Fibroblast of skin of left biceps (primary cell): Measurements from ENCODE around the gene INAVA.

Experiments
- DNase-seq, 2 experiments: peaks; one replicate each; pipeline ENCODE4 v3.0.0-alpha.2; 2013; ENCODE audit warnings: low read depth in 2 of 2

INAVA gene, protein sequence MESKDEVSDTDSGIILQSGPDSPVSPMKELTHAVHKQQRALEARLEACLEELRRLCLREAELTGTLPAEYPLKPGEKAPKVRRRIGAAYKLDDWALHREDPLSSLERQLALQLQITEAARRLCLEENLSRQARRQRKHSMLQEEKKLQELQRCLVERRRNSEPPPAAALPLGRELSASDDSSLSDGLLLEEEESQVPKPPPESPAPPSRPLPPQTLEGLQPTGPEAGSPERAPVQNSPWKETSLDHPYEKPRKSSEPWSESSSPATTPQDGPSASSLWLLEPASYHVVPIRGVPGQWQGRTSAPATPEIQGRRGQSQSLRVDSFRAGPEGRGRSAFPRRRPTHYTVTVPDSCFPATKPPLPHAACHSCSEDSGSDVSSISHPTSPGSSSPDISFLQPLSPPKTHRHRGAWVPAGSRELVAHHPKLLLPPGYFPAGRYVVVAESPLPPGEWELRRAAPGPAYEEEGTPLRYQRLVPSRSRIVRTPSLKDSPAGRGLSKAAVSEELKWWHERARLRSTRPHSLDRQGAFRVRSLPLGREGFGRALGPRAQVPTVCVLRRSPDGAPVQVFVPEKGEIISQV

DNA sequence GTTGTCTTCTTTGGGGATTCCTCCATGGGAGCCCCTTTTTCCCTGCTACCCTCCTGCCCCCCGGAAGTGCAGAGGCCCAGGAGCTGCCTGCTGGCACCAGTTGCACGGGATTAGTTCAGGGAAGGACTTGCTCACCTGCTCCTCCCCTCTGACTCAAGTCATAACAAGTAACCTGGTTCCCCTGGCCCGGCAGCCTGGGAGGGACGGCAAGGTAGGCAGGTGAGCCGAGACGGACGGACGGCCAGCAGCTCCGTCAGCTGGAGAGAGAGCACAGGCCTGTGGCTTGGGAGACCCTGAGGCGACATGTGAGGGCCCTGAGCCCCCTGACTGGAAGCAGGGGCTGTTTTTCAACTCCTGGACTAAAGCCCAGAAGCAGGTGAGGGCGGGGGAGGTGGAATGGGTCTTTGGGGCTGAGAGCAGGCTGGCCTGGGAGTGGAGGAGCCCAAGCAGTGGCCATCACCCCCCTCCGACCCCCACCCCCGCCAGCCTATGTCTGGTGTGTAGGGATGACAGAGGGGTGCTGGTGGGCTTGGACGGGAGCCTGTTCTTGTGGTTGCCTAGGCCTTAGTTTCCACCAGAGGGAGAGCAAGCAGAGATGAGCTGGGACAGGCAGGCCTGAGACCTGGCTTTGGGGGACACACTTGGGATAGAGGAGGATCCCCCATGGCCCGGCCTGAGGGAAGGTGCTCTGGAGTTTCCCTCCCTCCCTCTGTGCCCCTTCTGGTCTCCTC, at the start of gene INAVA:
TSS of gene INAVA (plus strand) at position 189 of the 731 bp plus-strand sequence. CDS start 3,501 bp downstream, outside the sequence.
- DNase-seq, result no peak

DNA sequence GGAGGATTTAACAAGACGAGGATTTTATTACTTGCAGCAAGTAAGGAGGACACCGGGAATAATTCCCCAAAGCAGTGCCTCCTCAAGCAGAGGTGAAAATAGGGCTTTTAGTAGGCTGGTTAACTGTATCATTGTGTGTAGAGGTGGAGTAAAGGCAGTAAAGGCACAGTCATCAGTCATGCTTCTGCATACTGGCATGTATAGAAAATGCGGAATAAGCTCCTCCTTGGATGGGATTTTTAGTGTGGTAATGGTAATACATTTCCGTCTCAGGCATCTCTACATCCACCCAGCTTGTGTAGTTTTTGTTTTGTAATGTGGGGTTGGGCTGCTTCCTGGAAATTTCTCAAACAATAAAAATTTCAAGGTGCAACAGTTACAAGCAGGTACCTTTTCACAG, 49.3 kb upstream of the INAVA start:
- no peak for DNase-seq

DNA sequence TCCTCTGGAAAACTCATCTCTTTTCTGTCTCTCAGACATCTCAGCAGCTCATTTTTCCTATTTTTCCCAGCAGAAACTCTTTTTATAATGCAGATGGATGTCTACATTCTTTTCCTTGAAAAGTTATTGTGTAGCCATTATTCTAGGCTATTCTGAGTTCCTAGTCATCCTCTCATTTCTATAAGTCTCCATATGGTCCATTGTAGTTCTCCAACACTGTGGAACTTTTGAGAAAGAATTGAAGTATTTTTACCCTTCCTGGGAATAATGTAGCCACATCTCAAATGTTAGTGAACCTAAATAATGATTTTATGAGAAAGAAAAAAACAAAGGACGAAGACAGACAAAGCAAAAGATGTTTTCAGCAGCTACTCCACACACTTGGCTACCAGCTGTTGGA, 48.3 kb upstream of the INAVA start:
- DNase-seq, result no peak

DNA sequence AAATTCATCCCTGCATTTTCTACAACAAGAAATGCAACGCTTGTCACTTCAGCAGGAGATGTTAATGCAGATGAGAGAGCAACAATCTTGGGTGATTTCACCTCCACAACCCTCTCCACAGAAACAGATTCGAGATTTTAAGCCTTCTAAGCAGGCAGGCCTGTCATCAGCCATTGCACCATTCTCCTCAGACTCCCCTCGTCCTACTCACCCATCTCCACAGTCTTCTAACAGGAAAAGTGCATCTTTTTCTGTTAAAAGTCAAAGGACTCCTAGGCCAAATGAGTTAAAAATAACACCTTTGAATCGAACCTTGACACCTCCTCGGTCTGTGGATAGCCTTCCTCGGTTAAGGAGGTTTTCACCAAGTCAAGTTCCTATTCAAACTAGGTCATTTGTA, 45.3 kb upstream of the INAVA start:
- DNase-seq, result no peak

GRCh38 chr1:200850554-200850953, 44.1 kb upstream of the INAVA start:
- no peak for DNase-seq

- peak in 1 of 2 experiments; percentile 56 for DNase-seq
These were observed 37.9 kb upstream of the INAVA start for GRCh38 chr1:200856716-200857357.

GRCh38 chr1:200857804-200858203, 36.9 kb upstream of the INAVA start:
- no peak for DNase-seq

GRCh38 chr1:200861937-200862647, 32.6 kb upstream of the INAVA start:
- DNase-seq, result no peak

DNA sequence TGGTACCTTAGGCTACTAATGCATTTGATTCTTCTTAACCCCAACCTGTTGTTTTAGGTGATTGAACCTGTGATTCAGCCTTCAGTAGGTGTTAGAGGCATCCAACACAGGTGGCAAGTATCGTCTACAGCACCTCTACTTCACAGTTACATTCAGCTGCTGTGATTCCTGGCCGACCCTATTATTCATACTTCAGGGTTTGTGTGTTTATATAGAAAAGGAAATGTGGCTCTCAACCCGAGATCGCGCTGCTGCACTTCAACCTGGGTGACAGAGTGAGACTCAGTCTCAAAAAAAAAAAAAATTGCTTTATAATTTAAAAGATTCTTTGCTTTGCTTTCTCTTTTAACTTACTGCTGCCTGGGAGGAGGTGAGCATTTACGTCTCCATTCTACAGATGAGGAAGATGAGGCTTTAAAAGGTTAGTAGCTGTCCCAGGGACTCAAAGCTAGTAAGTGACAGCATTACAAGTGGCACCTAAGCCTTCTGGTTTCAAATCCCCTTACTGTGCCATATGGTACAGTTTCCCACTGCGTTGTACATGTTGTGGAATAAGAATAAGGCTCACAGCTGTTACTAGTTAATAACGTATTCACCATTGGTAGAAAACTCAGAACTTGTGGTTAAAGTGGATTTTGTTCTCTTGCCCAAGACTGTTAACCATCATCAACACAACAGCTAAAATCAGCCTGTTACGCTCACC, 31.8 kb upstream of the INAVA start:
- no peak for DNase-seq

- DNase-seq, result no peak
These were observed 28.6 kb upstream of the INAVA start for GRCh38 chr1:200866116-200866515.

- no peak for DNase-seq
These were observed 28.2 kb upstream of the INAVA start for GRCh38 chr1:200866521-200866920.

GRCh38 chr1:200867018-200867811, 27.5 kb upstream of the INAVA start:
- DNase-seq, result no peak

DNA sequence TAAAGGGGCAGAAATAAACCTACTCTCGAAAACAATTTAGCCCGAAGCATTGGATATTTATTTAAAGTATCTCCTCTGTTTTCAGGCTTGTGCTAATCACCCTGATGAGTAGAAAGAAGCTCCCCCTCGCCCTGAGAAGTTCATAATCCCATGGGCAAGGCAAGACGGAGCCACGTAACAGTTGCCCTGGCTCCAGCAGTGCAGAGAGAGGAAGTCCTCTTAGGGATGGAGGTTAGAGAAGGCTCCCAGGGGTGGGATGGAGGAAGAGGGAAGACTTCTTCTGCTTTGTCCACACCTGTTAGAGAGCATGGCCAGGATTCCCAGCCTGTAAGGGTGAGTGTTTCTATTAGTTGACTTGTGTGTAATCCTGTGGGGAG, 25.3 kb upstream of the INAVA start:
- DNase-seq, result no peak

GRCh38 chr1:200869753-200870391, 24.8 kb upstream of the INAVA start:
- no peak for DNase-seq

- DNase-seq, result no peak
These were observed 22.1 kb upstream of the INAVA start, which contains the start of gene GPR25 for GRCh38 chr1:200872446-200873115. GPR25 (plus strand) TSS chr1:200872981; CDS start chr1:200873038, 57 bp downstream.

DNA sequence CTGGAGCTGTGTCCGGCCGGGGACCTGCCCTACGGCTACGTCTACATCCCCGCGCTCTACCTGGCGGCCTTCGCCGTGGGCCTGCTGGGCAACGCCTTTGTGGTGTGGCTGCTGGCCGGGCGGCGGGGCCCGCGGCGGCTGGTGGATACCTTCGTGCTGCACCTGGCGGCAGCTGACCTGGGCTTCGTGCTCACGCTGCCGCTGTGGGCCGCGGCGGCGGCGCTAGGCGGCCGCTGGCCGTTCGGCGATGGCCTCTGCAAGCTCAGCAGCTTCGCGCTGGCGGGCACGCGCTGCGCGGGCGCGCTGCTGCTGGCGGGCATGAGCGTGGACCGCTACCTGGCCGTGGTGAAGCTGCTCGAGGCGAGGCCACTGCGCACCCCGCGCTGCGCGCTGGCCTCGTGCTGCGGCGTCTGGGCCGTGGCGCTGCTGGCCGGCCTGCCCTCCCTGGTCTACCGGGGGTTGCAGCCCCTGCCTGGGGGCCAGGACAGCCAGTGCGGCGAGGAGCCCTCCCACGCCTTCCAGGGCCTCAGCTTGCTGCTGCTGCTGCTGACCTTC, 21.5 kb upstream of the INAVA start:
- no peak for DNase-seq

DNA sequence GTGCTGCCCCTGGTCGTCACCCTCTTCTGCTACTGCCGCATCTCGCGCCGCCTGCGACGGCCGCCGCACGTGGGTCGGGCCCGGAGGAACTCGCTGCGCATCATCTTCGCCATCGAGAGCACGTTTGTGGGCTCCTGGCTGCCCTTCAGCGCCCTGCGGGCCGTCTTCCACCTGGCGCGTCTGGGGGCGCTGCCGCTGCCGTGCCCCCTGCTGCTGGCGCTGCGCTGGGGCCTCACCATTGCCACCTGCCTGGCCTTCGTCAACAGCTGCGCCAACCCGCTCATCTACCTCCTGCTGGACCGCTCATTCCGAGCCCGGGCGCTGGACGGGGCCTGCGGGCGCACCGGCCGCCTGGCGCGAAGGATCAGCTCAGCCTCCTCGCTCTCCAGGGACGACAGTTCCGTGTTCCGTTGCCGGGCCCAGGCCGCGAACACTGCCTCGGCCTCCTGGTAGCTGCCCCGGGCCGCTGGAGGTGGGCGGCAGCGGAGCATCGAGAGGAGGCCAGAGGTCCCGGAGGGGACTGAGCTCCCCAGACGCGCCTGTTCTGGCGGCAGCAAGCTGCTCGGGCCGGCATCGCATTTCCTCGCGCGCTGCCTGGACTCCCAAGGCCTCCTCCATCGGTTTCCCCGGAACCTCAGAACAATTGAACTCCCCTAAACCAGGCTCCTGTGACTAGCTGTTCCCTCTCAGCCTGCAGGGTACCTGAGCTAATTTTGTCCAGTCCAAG, 20.9 kb upstream of the INAVA start:
- no peak for DNase-seq

DNA sequence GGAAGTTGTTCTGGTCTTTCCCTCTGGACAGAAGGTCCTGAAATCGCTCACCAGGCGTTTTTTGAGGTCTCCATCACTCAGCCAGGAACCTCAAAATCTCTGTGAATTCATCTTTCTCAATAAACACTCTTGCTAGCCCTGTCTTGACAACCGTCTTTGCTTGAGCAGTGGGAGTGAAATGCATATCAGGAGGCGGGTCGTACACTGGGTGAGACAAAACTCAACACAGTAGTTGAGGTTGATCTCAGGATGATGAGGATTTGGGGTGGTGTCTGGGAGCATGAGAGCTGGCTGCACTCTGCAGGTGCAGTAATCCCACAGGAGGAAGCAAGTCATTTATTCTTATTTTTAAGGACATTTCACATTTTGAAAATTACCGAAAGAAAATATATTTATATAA, 20.0 kb upstream of the INAVA start:
- DNase-seq, result no peak
